Neuronal stem cell (in vitro differentiated cells): ENCODE data around the gene KIF26A.

Experiments used
- DNase-seq: peaks from one replicate; pipeline ENCODE4 v3.0.0-alpha.2; 2013; ENCODE audit warnings: low spot score
- H2AFZ ChIP-seq: one replicate; pipeline ENCODE4 v1.6.1; 2013; ENCODE audit warnings: mild to moderate bottlenecking, low read length, inconsistent platforms
- H2AK5ac ChIP-seq: 2 replicates; pipeline ENCODE4 v1.6.1; 2013; ENCODE audit warnings: low read depth, mild to moderate bottlenecking, inconsistent platforms, low read length, moderate library complexity, mixed read lengths
- H2BK120ac ChIP-seq: 2 replicates; pipeline ENCODE4 v1.6.1; 2013; ENCODE audit warnings: low read depth, mild to moderate bottlenecking, inconsistent platforms, low read length, moderate library complexity, mixed read lengths
- H2BK12ac ChIP-seq: one replicate; pipeline ENCODE4 v1.6.1; 2013; ENCODE audit warnings: low read length, inconsistent platforms
- H2BK15ac ChIP-seq: 2 replicates; pipeline ENCODE4 v1.6.1; 2013; ENCODE audit warnings: mild to moderate bottlenecking, low read length, inconsistent platforms, mixed read lengths
- H2BK5ac ChIP-seq: one replicate; pipeline ENCODE4 v1.6.1; 2013; ENCODE audit warnings: inconsistent platforms, mild to moderate bottlenecking, low read length, moderate library complexity
- H3K14ac ChIP-seq: one replicate; pipeline ENCODE4 v1.6.1; 2013; ENCODE audit warnings: low read length, inconsistent platforms
- H3K18ac ChIP-seq: 2 replicates; pipeline ENCODE4 v1.6.1; 2013; ENCODE audit warnings: low read length, inconsistent platforms
- H3K23ac ChIP-seq: 2 replicates; pipeline ENCODE4 v1.6.1; 2013; ENCODE audit warnings: low read depth, mild to moderate bottlenecking, mixed read lengths, low read length, inconsistent platforms; ENCODE audit not compliant: poor library complexity
- H3K27ac ChIP-seq: replicated peaks from 3 replicates; pipeline ENCODE4 v1.5.1; 2013; ENCODE audit warnings: low read length, inconsistent platforms
- H3K27me3 ChIP-seq, 3 experiments: 2 replicates each; pipeline ENCODE4 v1.6.1; 2013; ENCODE audit warnings: low read length in 3 of 3, mild to moderate bottlenecking in 2 of 3, inconsistent platforms in 1 of 3, low read depth in 1 of 3, mixed read lengths in 1 of 3, moderate library complexity in 1 of 3; ENCODE audit not compliant: control insufficient read depth in 3 of 3, insufficient read depth in 3 of 3
- H3K36me3 ChIP-seq, 2 donors: replicated peaks in 1 of 2; 2 replicates each; pipeline ENCODE4 v1.6.1; 2013; ENCODE audit warnings: low read length in 2 of 2; ENCODE audit not compliant: control insufficient read depth in 2 of 2, insufficient read depth in 2 of 2
- H3K4ac ChIP-seq: 2 replicates; pipeline ENCODE4 v1.6.1; 2013; ENCODE audit warnings: inconsistent platforms, mild to moderate bottlenecking, low read length, moderate library complexity
- H3K4me1 ChIP-seq, 2 donors: 1 replicate in 1 of 2; 2 replicates in 1 of 2; pipeline ENCODE4 v1.6.1; 2013; ENCODE audit warnings: low read length in 2 of 2, low read depth in 1 of 2; ENCODE audit not compliant: control insufficient read depth in 2 of 2, insufficient read depth in 1 of 2
- H3K4me2 ChIP-seq: one replicate; pipeline ENCODE4 v1.6.1; 2013; ENCODE audit warnings: mild to moderate bottlenecking, low read length, inconsistent platforms; ENCODE audit not compliant: insufficient read depth, poor library complexity, severe bottlenecking
- H3K4me3 ChIP-seq, 2 donors: 2 replicates each; pipeline ENCODE4 v1.5.1; 2013; ENCODE audit warnings: low read length in 2 of 2, mild to moderate bottlenecking in 2 of 2, inconsistent platforms in 1 of 2, moderate library complexity in 1 of 2
- H3K79me1 ChIP-seq: one replicate; pipeline ENCODE4 v1.6.1; 2013; ENCODE audit warnings: low read depth, mild to moderate bottlenecking, inconsistent platforms, low read length, moderate library complexity
- H3K9ac ChIP-seq: one replicate; pipeline ENCODE4 v1.6.1; 2013; ENCODE audit warnings: mild to moderate bottlenecking, low read depth, low read length, inconsistent platforms; ENCODE audit not compliant: poor library complexity
- H3K9me3 ChIP-seq, 2 donors: replicated peaks in 1 of 2; 2 replicates each; pipeline versions ENCODE3 to v1.6.1; 2013; ENCODE audit warnings: low read length in 2 of 2, mild to moderate bottlenecking in 2 of 2, inconsistent platforms in 1 of 2, low read depth in 1 of 2, mixed read lengths in 1 of 2, moderate library complexity in 1 of 2; ENCODE audit not compliant: control insufficient read depth in 2 of 2, insufficient read depth in 1 of 2
- H4K8ac ChIP-seq: one replicate; pipeline ENCODE4 v1.6.1; 2013; ENCODE audit warnings: low read depth, mild to moderate bottlenecking, inconsistent platforms, low read length, moderate library complexity
- H4K91ac ChIP-seq: one replicate; pipeline ENCODE4 v1.6.1; 2013; ENCODE audit warnings: low read length, low read depth, mild to moderate bottlenecking, inconsistent platforms; ENCODE audit not compliant: poor library complexity
- WGBS, 2 donors: extraction: QIAGEN DNeasy Blood & Tissue Kit; methylation state at CpG; one replicate each; pipeline ENCODE4 v1.1.7; 2013; ENCODE audit warnings: missing lambda C conversion rate in 2 of 2, mixed read lengths in 1 of 2; ENCODE audit not compliant: insufficient read length in 2 of 2, insufficient replicate concordance in 1 of 2; ENCODE audit errors: extremely low coverage in 2 of 2; 5-methylcytosine and 5-hydroxymethylcytosine counted together

The KIF26A gene

DNA sequence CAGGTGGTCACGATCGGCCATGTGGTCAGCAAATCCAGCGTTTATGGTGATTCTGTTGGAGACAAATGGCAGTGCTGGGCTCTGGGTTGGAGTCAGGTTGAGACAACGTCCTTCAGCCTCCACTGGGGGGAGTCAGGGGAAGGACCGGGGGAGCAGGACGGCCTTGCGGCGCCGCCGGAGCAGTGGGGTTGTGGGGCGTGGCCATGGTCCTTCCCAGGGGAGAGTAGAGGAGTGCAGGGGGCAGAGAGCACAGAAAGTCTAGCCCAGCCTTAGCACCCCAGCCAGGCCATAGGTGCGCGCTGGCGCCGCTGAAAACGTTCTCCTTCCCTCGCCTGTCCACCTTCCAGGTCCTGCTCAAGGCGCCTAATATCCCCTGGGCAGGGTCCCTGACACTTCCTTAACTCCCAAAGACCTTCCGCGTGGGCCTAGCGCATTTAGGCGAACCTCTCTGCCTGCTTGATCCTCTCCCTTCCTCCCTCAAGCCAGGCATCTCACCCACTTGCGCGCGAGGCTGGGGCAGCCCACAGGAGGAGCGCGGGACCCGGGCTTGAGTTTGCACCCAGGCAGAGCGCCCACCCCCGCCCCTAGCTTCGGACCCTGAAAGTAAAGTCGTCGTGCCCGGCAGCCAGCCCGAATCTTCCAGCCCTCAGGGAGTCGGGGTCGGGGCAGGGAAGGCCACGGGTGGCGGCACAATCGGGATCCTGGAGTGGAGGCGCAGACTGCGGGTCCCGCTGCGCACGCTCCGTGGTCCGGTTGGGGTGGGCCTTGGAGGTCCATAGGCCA lies 3.1 kb upstream of the KIF26A start:
- Histone ChIP-seq H3K4me3 (peak overlapping the region in 1 of 2 donors; percentile 71), H2AFZ (peak overlapping the region; percentile 12), H3K9me3 (peaks cover 0 to 2% of the 10 kb centered on the region in 2 donors)

DNA sequence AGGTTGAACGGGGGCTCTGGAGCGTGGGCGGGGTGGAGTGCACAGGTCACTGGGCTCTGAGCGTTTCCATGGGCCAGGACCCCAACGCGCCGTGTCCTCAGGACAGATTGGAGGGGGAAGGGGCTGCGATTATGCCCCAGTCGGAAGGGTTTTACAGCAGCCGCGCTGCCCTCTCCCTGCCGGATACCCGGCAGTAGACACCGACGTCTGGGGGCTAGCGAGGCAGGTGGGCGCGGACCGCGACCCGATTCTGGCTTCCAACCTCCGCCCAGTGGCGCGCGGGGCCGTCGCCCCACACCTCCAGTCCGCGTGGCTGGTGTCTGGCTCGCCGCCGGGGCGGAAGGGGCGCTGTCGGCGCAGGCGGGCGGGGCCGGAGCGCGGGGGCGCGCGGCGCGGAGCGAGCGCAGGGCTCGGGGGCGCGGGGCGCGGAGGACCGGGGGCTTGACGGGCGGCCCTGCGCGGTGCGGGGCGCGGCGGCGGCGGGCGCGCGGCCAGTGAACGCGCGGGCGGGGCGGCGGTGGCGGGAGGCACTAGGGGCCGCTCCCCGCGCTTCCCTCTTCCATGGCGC lies 2.4 kb upstream of the KIF26A start:
- Histone ChIP-seq H3K27me3 (peaks cover 16 to 52% (median 22%) of the 10 kb centered on the region in 3 experiments), H3K14ac (no peak overlapping the region), H2AFZ (peak overlapping the region; percentile 35), H3K27ac (no peak overlapping the region), H2BK15ac (no peak overlapping the region), H2BK12ac (peak overlapping the region; percentile 10), H3K18ac (peak overlapping the region; percentile 91), H3K4me3 (peak overlapping the region; percentile 12 to 71), H4K91ac (no peak overlapping the region), H3K4me2 (peak overlapping the region; percentile 83), H2AK5ac (peak overlapping the region; percentile 33), H2BK120ac (no peak overlapping the region), H3K4me1 (peaks cover 28 to 33% of the 10 kb centered on the region in 2 donors), H3K9ac (peak overlapping the region; percentile 30), H4K8ac (no peak overlapping the region), H3K9me3 (no peaks in the 10 kb centered on the region), H3K4ac (no peak overlapping the region), H3K36me3 (no peaks in the 10 kb centered on the region), H3K23ac (peak overlapping the region; percentile 25), H3K79me1 (peaks cover 12% of the 10 kb centered on the region), H2BK5ac (peak overlapping the region; percentile 91)
- no CpG with 5 or more reads among the region's 78 CpGs for WGBS, 2 donors
- no peak for DNase-seq

More for the DNA sequence above, 3.1 kb upstream of the KIF26A start:
- Histone ChIP-seq H2BK15ac (no peak overlapping the region), H3K79me1 (peaks cover 8% of the 10 kb centered on the region), H3K23ac (peak overlapping the region; percentile 25), H3K27me3 (peaks cover 16 to 52% (median 22%) of the 10 kb centered on the region in 3 experiments), H4K8ac (no peak overlapping the region), H2BK12ac (no peak overlapping the region), H3K27ac (no peak overlapping the region), H3K9ac (peak overlapping the region; percentile 70), H4K91ac (no peak overlapping the region), H3K4me1 (peaks cover 23 to 26% of the 10 kb centered on the region in 2 donors), H3K4ac (no peak overlapping the region), H3K36me3 (no peaks in the 10 kb centered on the region), H3K4me2 (peak overlapping the region; percentile 83), H2BK5ac (peak overlapping the region; percentile 91), H3K18ac (peak overlapping the region; percentile 73), H2BK120ac (no peak overlapping the region), H3K14ac (peak overlapping the region; percentile 56), H2AK5ac (peak overlapping the region; percentile 33)
- DNase-seq, result no peak
- WGBS, 2 donors, result no CpG with 5 or more reads among the region's 47 CpGs

DNA sequence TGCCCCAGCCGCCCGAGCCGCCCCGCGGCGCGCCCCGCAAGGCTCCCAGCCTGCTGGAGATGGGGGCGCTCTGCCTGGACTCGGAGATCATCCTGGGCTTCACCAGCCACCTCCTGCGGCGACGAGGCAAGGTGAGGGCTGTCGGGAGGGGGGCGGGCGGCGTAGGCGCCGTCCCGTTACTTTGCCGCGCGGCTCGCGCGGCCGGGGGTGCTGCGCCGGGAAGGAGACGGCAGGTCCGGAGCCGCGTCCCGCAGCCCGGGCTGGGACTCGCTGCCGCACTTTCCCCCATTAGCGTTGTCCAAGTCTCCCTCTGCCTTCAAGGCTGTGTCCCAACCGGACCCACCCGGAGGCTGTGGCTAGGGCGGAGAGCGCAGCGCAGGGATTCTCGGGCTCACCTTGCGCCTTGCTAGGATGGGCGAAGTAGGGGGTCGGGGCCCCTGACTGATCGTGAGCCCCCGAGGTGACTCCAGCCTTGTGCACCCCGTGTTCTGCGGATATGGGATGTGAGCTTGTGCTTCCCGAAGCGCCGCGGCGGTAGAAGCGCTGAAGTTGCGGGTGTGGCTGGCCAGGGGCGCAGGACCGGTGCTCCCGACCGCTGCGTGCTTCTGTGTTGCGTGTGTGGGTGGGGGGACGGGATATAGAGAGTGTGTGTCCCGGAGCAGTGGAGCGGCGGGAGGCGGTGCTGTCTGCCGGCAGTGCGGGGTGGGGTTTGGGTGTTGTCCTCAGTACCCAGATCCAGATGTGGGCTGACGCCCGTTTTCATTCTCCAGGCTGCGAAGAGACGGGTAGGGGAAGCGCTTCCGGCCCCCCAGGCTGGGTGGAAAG lies 1.7 kb upstream of the KIF26A start:
- no peaks in the 10 kb centered on the region for H3K9me3 ChIP-seq
- H3K18ac ChIP-seq, result peak overlapping the region; percentile 91
- no peak overlapping the region for H3K27ac ChIP-seq
- peak overlapping the region; percentile 47 for H2AK5ac ChIP-seq
- peak overlapping the region; percentile 95 for H2BK15ac ChIP-seq
- no CpG with 5 or more reads among the region's 77 CpGs for WGBS, 2 donors
- no peaks in the 10 kb centered on the region for H3K36me3 ChIP-seq
- no peak overlapping the region for H2BK120ac ChIP-seq
- peak overlapping the region; percentile 70 for H3K9ac ChIP-seq
- H3K4me1 ChIP-seq, result peaks cover 28 to 36% of the 10 kb centered on the region in 2 donors
- no peak overlapping the region for H4K91ac ChIP-seq
- peaks cover 13% of the 10 kb centered on the region for H3K79me1 ChIP-seq
- no peak overlapping the region for H2BK5ac ChIP-seq
- H3K27me3 ChIP-seq, result peaks cover 16 to 51% (median 22%) of the 10 kb centered on the region in 3 experiments
- H3K4ac ChIP-seq, result no peak overlapping the region
- H2AFZ ChIP-seq, result peak overlapping the region; percentile 35
- peak overlapping the region; percentile 89 for H3K14ac ChIP-seq
- DNase-seq, result no peak
- H3K4me3 ChIP-seq, result peak overlapping the region; percentile 12 to 70
- H3K23ac ChIP-seq, result no peak overlapping the region
- H2BK12ac ChIP-seq, result peak overlapping the region; percentile 58
- H4K8ac ChIP-seq, result no peak overlapping the region
- peak overlapping the region; percentile 83 for H3K4me2 ChIP-seq
